Activated naive CD4-positive, alpha-beta T cell treated with Interleukin-2 at 50 U/mL for 16 hours (primary cell): ENCODE measurements around the gene TNFAIP6.
"Not testable (repeated sequence)": the region's sequence is repeated elsewhere in the genome, so short reads cannot be mapped to it uniquely, and the experiment has no call there.

Source experiments
- DNase-seq: peaks from one replicate; pipeline ENCODE4 v3.0.0-alpha.2; 2020

Gene TNFAIP6, protein sequence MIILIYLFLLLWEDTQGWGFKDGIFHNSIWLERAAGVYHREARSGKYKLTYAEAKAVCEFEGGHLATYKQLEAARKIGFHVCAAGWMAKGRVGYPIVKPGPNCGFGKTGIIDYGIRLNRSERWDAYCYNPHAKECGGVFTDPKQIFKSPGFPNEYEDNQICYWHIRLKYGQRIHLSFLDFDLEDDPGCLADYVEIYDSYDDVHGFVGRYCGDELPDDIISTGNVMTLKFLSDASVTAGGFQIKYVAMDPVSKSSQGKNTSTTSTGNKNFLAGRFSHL

DNA sequence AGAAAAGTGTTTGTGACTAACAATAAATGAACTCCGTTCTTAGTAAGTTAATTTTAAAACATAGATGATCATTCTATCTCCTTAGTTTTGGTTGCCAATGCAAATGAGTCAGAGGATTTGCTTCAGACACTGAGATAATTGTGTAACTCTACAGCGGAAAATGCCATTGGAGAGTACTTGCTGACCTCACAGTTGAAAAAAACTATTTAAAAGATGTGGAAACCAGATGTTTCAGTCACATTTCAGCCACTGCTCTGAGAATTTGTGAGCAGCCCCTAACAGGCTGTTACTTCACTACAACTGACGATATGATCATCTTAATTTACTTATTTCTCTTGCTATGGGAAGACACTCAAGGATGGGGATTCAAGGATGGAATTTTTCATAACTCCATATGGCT is at the start of gene TNFAIP6:
Gene TNFAIP6 (plus strand): TSS at position 234 of the 400 bp plus-strand sequence. CDS start 75 bp downstream, at position 309.
- DNase-seq = no peak

DNA sequence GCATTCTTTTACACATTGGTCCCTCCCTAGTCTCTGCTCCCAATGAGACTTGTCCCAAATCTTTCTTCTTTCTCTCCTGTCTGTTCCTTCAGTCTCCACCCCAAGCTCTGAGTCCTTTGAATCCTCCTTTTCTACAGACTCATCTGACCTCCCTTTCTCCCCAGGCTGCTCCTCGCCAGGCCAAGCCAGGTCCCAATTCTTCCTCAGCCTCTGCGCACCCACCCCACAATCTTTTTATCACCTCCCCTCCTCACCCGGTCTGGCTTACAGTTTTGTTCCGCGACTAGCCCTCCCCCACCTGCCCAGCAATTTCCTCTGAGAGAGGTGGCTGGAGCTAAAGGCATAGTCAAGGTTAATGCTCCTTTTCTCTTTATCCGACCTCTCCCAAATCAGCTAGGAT is 47.1 kb upstream of the TNFAIP6 start:
- not testable (repeated sequence) for DNase-seq

DNA sequence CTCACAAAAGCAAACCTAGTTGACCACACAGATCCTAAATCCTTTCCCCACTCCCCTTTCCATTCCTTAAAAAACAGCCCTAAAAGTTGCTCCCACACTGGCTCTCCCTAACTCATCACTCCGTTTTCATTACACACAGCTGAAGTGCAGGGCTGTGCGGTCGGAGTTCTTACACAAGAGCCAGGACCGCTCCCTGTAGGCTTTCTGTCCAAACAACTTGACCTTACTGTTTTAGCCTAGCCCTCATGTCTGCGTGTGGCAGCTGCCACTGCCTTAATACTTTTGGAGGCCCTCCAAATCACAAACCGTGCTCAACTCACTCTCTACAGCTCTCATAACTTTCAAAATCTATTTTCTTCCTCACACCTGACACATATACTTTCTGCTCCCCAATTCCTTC is 45.0 kb upstream of the TNFAIP6 start:
- not testable (repeated sequence) for DNase-seq

DNA sequence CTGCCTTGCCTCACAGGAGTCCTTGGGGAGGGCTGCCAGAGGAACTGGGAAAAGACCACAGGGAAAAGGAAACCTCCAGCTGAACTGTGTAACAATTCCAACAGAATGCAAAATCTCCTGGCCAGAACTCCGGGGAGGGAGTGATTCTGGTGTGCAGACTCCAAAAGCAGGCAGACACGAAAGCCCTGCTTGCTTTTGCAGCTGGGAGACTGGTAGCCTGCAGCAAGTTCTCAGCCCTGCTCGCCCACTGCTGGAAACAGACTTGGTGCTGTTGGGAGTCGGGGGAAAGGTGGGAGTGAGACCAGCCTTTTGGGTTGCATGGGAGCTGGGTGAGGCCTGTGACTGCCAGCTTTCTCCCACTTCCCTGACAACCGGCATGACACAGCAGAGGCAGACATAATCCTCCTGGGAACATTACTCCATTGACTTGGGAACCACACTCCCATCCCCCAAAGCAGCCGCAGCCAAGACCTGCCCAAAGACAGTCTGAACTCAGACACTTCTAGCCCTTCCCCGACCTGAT is 42.0 kb upstream of the TNFAIP6 start:
- DNase-seq = no peak

DNA sequence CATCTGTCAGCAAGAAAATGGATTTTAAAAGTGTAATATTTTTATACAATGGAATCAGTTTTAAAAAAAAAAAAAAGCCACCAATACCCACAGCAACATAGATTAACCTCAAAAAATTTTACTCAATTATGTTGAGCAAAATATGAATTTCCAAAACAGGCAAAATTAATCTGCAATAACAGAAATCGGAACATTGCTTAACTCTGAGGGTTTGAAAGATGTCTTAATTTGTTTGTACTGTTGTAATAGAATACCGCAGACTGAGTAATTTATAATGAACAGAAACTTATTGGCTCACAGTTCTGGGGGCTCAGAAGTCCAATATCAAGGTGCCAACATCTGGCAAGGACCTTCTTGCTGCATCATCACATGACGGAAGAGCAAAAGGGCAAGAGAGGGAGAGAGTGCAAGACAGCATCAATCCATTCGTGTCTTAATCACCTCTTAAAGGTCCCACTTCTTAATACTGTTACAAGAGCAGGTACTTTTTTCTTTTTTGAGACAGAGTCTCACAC is 31.8 kb upstream of the TNFAIP6 start:
- DNase-seq = no peak

DNA sequence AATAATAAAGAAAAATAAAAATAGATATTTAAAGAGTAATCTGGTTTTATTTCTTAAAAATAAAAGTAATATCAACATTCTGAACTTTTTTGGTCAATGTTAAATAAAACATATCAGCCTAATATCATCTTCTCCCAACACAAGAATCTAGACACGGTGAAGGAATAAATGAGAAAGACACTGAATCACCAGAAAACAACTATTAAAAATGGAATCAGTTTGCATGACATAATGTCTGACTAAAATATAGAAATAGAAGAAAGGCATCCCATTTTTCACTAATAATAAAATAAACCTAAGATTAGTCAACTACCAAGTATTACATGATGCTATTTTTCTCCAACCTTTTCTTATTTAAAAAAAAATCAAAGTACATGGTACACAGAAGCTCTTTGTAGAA is 30.8 kb upstream of the TNFAIP6 start:
- DNase-seq = no peak

DNA sequence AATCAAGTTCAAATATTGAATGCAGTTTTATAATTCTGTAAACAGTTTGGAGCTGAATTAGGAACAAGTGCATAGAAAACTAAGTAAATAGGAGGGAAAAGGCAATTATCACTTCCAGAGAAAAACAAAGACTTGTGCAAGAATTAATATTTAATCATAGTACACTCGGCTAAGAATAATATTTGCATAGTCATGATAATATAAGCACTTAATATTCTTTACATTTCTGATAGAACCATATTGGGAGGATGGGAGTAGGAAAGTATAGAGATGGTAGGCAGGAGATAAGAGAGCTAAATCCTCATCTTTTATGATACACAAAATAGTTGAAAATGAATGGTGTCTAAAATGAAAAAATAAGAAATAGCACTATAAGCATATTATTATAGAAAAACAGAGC is 27.4 kb upstream of the TNFAIP6 start:
- no peak for DNase-seq

DNA sequence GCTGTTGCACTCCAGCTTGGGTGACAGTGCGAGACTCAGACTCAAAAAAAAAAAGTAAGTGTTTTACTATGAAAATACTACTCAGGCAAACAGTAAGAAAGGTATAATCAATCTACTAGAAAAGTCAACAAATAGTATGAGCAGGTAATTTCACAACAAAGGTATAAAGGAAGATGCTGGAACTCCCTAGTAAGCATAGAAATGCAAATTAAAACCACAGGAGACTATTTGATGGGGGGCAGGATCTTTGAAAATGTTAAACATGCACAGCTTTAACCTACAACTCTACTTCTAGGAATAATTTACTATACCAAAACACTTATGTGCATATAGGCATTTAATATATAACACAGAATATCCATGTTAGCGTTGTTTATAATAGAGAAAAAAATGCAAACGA is 24.3 kb upstream of the TNFAIP6 start:
- no peak for DNase-seq

DNA sequence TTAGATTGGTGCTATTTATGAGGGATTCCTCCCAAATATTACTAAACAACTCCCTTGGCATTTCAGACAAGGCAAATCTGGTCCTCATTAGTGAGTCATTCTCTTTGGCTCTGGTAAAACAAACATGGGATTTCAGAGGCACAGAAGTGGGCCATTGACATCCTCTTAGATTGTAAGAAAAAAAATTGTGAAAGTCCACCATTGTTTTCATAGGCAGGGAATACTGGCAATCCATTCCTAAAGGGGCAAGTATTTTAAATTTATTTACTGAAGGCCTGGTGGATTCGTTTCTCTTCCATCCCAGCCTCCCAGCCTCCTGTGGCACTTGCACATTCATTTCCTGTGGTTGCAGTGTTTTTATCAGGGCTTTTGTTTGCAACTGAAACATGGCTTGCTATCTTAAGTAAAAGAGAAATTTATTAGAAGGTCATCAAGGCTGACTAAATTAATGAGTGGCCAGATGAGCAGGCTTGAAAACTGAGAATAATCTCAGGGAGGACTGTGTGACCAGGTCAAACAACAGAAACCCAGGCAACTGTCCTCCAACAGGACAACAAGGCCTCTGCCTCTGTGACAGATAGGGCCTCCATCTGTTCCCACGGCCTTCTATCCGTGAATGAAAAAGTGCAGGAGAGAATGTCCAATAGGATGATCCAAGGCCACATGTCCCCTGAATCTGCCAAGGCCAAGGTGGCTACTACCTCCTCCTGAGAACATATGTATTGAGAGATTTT is 23.1 kb upstream of the TNFAIP6 start:
- no peak for DNase-seq

DNA sequence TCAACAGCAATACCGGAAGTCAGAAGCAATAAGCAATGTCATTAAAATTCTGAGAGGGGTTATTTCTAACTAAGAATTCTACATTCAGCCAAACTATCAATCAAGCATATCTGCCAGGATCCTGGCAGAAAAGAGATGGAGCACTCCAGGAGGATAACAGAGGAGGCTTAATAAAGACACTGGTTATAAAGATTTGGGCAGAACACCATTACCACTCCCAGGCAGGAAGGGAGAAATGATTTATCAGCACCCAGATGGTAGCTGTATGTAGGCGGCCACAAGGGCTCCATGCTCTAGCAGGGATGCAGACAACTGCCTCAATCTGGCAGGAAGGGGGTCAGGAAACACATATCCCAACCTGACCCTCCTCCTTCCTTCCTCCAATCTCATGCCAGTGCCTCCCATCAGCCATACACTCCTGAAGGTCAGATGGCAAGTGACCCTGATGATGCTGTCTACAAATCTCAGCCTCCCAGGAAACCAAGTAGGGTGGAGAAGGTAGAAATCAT is 20.5 kb upstream of the TNFAIP6 start:
- no peak for DNase-seq

DNA sequence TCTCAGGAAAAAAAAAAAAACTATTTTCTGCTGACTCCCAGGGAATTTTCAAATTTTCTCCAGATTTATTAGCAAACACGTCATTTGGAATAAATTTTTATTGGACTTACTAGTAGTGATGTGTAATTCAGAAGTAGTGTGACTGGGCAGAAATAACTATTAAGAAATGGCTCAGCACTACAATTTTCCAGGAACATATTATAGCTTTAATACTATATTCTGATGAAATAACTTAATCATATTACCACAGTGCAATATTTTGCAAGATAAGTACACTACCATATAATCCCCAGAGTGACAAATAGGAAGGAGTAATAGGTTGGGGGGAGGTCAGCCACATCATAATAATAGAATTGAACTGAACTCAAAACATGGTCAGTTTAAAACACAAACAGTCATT is 19.7 kb upstream of the TNFAIP6 start:
- DNase-seq = no peak

DNA sequence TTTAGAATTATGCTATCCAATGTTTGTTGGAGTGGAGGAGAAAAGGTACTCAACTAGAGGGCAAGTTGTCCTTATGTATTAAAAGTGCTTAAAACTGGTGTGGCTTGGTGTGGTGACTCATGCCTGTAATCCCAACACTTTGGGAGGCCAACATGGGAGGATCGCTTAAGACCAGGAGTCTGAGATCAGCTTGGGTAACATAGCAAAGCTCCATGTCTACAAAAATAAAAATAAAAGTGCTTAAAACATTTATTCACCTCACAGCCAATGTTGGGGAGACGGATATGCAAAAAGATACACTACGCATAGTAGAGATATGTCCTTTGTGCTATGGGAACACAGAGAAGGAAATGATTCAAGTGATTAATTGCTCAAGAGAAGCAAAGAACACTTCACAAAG is 19.3 kb upstream of the TNFAIP6 start:
- no peak for DNase-seq

DNA sequence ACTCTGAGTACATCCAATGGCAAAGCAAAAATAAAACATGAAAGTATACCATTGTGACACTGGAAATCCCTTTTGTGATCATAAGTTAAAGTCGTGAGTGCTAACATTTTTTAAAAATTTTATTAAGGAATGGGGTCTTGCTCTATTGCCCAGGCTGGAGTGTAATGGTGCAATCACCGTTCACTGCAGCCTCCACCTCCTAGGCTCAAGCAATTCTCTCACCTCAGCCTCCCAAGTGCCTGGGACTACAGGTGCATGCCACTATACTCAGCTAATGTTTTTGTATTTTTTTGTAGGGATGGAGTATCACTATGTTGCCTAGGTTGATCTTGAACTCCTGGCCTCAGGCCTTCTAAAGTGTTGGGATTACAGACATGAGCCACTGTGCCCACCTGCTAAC is 14.3 kb upstream of the TNFAIP6 start:
- no peak for DNase-seq

DNA sequence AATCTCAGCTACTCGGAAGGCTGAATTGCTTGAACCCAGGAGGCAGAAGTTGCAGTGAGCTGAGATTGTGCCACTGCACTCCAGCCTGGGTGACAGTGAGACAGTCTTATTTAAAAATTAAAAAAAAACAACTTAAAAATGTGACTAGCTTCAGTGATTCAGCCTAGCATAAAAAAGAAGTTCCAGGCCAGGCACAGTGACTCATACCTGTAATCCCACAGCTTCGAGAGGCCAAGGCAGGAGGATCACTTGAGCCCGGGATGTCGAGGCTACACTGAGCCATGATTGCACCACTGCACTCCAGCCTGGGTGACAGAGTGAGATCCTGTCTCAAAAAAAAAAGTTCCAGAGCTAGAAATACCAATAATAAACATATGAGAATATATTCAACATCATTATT is 13.2 kb upstream of the TNFAIP6 start:
- DNase-seq = not testable (repeated sequence)

DNA sequence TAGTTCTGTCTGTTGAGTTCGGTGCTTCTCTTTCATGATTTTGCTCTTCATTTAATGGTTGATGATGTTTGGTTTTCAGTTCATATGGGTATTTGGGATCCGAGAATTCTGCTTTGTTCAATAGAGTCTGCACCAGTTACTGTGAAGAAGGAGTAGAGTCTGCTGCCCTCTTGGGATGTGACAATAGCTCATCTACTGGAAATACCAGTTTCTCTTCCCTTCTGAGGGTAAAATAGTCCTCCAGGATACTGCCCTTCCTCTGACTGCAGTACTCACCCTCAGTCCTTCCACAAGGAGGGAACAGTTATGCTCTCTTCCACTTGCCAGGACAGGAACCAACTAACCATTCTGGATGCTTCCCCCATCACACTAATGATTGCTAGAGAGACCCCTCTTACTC is 12.5 kb upstream of the TNFAIP6 start:
- DNase-seq = no peak

DNA sequence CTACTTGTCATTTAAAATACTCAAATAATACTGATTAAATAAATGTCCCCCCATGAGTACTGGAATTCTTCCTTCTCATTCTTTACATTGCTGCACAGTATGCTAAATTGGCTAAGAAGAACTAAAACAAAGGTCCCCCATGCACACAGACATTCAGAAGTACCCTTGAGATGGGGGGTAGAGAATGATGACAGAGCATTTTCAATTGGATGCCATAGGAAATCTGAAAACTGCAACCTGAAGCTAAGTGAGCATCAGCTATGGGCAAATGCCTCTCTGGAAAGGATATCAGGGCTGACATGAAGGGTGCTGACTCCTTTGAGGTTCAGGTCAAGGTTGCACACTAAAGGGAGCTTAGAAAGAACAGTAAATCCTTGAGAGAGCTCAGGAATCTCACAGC is 10.1 kb upstream of the TNFAIP6 start:
- no peak for DNase-seq

DNA sequence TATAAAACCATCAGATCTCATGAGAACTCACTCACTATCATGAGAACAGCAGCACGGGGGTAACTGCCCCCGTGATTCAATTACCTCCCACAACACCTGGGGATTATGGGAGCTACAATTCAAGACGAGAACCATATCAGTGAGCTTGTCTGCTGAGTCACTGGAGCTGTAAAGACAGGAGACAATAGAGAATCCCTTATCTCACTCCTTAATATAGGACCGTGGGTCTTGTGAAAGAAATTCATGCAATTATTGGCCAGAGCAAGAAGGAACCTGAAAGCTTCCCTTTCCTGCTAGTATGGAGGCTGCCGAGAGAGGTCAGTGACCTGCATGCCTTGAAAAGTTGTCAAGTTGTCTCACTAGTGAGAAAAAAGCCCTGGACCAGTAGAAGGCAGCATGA is 9.5 kb upstream of the TNFAIP6 start:
- no peak for DNase-seq

DNA sequence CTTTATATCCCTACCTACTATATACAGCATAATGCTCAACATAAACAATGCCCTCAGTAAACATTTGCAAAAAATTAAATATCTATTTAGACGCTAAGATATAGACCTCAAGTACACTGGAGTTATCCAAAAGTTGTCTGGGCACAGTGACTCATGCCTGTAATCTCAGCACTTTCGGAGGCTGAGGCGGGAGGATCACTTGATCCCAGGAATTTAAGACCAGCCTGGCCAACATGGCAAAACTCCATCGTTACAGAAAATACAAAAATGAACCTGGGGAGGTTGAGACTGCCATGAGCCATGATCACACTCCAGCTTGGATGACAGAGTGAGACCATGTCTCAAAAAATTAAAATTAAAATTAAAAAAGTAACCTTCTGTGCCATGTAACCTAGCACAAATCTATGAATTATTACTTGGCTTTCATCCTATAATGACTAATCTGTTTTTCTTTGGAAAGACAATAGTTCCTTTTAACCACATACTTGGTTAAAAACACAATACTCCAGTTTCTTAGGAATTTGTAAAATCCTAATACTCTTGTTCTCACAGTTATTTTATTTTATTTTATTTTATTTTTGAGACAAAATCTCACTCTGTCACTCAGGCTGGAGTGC is 6.7 kb upstream of the TNFAIP6 start:
- DNase-seq = no peak

DNA sequence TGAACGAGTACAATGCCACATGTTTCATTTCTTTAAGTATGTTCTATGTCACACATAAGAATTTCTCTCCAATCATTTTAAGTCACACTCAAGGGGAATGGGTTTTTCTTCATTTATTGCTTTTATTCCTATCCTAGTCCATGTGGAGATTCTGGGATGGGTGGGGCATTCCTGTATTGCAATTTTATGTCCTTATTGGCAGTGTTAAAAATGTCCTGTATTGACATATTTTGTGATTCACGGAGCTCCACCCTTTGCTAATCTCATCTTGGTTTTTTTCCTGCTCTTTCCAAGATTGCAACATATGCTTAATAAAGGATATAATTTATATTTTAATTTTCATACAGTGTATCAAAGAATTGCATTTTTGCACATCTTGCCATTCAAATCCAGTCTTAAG is 3.4 kb upstream of the TNFAIP6 start:
- DNase-seq = no peak

DNA sequence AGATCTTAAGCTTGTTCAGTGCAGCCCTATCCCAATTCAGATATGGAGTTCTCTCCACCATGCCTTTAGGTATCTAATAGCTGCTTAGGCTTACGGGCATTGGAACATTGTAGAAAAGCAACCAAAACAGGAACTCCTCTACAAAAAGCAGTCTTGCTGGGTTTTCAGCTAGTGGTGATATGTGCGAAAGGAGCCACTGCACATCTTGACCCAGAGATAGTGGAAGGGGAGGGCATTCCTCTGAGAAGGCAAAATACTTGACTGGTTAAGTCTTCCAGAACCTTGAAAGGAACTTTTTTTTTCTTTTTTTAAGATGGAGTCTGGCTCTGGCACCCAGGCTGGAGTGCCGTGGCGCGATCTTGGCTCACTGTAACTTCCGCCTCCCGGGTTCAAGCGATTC is 2.6 kb upstream of the TNFAIP6 start:
- DNase-seq = no peak

DNA sequence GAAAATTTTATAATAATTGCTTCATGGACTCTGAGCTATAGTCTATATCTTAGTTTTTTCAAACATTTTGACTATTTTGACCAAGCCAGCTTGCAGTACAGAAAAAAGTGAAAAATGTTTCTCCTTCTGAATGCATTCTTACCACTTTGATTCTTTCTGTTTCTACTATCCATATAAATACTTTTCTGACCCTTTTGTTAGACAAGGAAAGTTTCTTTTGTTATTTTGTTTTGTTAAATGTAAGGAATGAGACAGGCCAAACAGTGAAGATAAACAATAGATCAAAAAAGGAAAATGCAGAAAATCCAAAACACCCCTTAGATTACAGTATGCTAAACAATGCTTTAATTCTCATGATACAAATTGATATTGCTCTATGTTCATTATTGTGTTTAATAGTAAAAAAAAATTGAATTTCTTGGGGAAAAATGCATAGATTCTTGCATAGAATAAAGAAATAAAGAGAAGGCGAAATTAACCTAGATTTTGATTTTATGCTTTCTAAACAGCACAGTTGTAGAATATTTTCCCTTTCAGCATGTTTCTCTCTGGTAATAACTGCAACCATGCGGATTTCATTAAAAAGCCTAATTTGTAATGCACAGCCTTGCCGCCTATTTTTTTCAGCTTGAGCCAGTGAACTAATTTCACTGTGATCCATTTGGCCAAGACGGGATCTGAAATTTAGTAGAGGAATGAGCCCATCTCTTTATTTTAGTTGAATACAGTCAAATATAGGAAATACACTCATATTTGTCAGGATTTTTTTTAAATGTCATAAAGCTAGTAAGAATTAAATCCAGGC is 976 bp downstream of the TNFAIP6 start:
- no peak for DNase-seq

DNA sequence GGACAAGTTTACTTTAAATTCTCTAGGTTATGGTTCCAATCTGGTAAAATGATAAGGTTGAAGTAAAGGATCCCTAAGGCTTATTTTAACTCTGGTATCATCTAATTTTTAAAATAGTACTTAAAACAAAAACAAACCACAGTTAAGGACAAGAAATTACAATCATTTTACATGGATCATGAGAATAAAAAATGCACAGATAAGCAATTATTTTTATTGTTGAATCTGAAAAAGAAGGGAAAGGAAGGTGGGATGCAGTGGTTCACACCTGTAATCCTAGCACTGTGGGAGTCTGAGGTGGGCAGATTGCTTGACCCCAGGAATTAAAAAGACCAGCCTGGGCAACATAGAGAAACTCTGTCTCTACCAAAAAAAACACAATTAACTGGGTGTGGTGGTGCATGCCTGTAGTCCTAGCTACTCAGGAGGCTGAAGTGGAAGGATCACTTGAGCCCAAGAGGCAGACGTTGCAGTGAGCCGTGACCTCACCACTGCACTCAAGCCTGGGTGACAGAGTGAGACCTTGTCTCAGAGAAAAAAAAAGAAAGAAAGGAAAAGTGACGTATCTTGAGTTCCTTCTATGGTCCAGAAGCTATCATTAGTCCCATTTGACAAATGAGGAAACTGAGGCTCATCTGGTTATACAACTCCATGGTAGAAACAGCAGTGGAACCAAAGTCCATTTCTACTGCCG is 2.5 kb downstream of the TNFAIP6 start:
- no peak for DNase-seq
